Mucosa of stomach (tissue), 1 donor: Measurements from ENCODE around the gene MUC6.
"Not testable (repeated sequence)": the region's sequence is repeated elsewhere in the genome, so short reads cannot be mapped to it uniquely, and the experiment has no call there.

Source experiments
- H3K27me3 ChIP-seq: one replicate; pipeline ENCODE4 v1.7.0; 2013; ENCODE audit warnings: mild to moderate bottlenecking, low read length; ENCODE audit not compliant: control insufficient read depth, insufficient read depth
- H3K36me3 ChIP-seq: one replicate; pipeline ENCODE4 v1.7.0; 2013; ENCODE audit warnings: low read length; ENCODE audit not compliant: control insufficient read depth, insufficient read depth
- H3K4me1 ChIP-seq: one replicate; pipeline ENCODE4 v1.7.0; 2013; ENCODE audit warnings: mild to moderate bottlenecking, low read length; ENCODE audit not compliant: control insufficient read depth, insufficient read depth
- H3K4me3 ChIP-seq: one replicate; pipeline ENCODE4 v1.7.0; 2013; ENCODE audit warnings: low read length
- H3K9ac ChIP-seq: one replicate; pipeline ENCODE4 v1.7.0; 2013; ENCODE audit warnings: mild to moderate bottlenecking, low read length, moderate library complexity
- H3K9me3 ChIP-seq: one replicate; pipeline ENCODE4 v1.7.0; 2013; ENCODE audit warnings: mild to moderate bottlenecking, low read length, moderate library complexity; ENCODE audit not compliant: control insufficient read depth
- donor health status: Pancreatic carcinoma.

MUC6 gene

GRCh38 chr11:1020211-1020905, 16.2 kb downstream of the MUC6 start:
- no peak overlapping the region for H3K4me3 ChIP-seq
- no peaks in the 10 kb centered on the region for H3K9me3 ChIP-seq
- H3K36me3 ChIP-seq, result no peaks in the 10 kb centered on the region
- no peak overlapping the region for H3K9ac ChIP-seq
- no peaks in the 10 kb centered on the region for H3K27me3 ChIP-seq
- H3K4me1 ChIP-seq, result no peaks in the 10 kb centered on the region

DNA sequence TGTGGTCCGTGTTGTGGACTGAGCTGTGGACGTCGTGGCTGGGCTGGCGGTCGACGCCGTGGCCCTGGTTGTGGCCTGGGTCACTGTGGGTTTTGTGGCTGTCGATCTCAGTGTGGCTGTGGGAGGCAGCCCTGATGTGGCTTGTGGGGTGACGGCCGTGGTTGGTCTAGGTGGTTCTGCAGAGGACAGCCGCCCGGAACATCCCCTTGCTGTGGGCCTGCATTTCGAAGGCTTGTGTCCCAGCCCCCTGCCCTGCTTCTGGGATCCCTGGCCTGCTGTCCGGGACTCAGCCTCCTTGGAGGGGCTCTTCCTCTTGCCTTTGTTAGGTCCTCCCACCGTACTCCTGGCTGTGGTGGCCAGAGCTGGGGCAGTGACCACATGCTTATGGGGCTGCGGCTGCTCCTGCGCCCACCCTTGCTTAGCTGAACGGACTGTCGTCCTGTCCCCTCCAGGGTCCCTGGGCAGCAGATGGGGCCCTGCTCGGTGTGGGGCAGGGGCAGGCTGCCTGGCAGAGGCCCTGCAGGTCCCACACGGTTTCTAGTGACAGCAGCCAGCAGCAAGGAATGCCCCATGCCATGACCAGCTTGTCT, 17.1 kb downstream of the MUC6 start:
- no peaks in the 10 kb centered on the region for H3K36me3 ChIP-seq
- H3K4me3 ChIP-seq, result no peak overlapping the region
- no peaks in the 10 kb centered on the region for H3K27me3 ChIP-seq
- no peaks in the 10 kb centered on the region for H3K4me1 ChIP-seq
- H3K9ac ChIP-seq, result no peak overlapping the region
- no peaks in the 10 kb centered on the region for H3K9me3 ChIP-seq

DNA sequence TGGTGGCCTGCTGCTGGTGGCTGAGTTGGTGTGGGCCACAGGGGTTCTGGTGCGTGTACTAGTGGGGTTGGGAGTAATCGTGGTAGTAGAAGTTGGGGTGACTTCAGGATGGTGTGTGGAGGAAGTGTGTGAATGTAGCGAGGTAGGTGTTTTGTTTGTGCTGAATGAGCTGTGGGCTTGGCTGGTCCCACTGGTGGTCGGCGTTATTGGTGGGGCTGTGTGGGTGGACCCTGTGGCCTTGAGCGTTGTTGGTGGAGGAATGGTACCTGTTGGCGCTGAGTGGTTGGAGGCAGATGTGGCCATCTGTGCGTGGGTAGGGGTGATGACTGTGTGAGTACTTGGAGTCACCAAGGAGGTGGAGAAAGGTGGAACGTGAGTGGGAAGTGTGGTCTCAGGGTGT, 18.4 kb downstream of the MUC6 start:
- Histone ChIP-seq H3K36me3 (no peaks in the 10 kb centered on the region), H3K27me3 (no peaks in the 10 kb centered on the region), H3K4me1 (no peaks in the 10 kb centered on the region), H3K9ac (no peak overlapping the region), H3K9me3 (no peaks in the 10 kb centered on the region), H3K4me3 (no peak overlapping the region)

DNA sequence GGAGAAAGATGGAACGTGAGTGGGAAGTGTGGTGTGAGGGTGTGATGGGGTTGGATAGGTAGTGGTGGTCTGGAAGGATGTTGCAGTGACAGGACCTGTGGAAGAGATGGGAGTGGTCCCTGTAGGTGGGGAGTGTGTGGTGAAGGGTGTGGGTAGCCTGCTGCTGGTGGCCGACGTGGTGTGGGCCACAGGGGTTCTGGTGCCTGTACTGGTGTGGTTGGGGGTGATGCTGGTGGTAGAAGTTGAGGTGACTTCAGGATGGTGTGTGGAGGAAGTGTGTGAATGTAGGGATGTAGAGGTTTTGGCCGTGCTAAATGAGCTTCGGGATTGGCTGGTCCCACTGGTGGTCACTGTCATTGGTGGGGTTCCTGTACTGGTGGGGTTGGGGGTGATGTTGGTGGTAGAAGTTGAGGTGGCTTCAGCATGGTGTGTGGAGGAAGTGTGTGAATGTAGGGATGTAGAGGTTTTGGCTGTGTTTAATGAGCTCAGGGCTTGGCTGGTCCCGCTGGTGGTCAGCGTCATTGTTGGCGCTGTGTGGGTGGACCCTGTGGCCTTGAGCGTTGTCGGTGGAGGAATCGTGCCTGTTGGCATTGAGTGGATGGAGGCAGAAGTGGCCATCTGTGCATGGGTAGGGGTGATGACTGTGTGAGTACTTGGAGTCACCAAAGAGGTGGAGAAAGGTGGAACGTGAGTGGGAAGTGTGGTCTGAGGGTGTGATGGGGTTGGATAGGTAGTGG, 19.1 kb downstream of the MUC6 start:
- no peaks in the 10 kb centered on the region for H3K9me3 ChIP-seq
- no peaks in the 10 kb centered on the region for H3K36me3 ChIP-seq
- peaks cover 4% of the 10 kb centered on the region for H3K4me1 ChIP-seq
- no peaks in the 10 kb centered on the region for H3K27me3 ChIP-seq
- H3K4me3 ChIP-seq, result no peak overlapping the region
- H3K9ac ChIP-seq, result no peak overlapping the region

DNA sequence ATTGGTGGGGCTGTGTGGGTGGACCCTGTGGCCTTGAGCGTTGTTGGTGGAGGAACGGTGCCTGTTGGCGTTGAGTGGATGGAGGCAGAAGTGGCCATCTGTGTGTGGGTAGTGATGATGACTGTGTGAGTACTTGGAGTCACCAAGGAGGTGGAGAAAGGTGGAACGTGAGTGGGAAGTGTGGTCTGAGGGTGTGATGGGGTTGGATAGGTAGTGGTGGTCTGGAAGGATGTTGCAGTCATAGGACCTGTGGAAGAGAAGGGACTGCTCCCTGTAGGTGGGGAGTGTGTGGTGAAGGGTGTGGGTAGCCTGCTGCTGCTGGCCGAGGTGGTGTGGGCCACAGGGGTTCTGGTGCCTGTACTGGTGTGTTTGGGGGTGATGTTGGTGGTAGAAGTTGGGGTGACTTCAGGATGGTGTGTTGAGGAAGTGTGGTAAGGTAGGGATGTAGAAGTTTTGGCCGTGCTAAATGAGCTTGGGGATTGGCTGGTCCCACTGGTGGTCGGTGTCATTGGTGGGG, 19.9 kb downstream of the MUC6 start:
- not testable (repeated sequence) for H3K36me3 ChIP-seq, H3K9ac ChIP-seq, H3K4me1 ChIP-seq, H3K27me3 ChIP-seq, H3K9me3 ChIP-seq, H3K4me3 ChIP-seq

GRCh38 chr11:1015826-1016545, 20.5 kb downstream of the MUC6 start:
- Histone ChIP-seq H3K4me1 (peaks cover 7% of the 10 kb centered on the region), H3K27me3 (no peaks in the 10 kb centered on the region), H3K9ac (no peak overlapping the region), H3K4me3 (no peak overlapping the region), H3K9me3 (no peaks in the 10 kb centered on the region), H3K36me3 (peaks cover 10% of the 10 kb centered on the region)

- H3K9ac ChIP-seq, result no peak overlapping the region
- H3K27me3 ChIP-seq, result no peaks in the 10 kb centered on the region
- H3K4me3 ChIP-seq, result no peak overlapping the region
- H3K36me3 ChIP-seq, result peaks cover 19% of the 10 kb centered on the region
- H3K9me3 ChIP-seq, result no peaks in the 10 kb centered on the region
- H3K4me1 ChIP-seq, result peaks cover 7% of the 10 kb centered on the region
Observed at GRCh38 chr11:1015064-1015463, 21.5 kb downstream of the MUC6 start.

DNA sequence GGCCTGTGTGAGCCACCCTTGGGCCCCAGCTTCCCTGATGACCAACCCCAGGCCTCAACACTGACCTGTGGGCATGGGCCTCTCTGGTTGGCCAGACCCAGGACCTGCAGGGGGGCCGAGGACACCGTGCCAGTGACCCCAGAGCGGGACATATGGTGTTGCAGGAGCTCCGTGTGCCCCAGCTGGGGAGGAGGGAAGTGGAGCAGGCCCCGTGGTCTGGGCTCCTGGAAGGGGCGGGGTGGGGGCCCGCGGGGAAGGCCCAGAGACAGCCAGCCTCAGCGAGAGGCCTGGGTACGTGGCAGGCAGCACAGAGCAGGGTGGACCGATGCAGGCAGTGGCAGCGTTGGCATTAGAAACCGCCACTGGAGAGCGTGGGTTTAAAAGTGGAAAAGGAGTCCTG, 22.2 kb downstream of the MUC6 start:
- Histone ChIP-seq H3K4me3 (no peak overlapping the region), H3K9me3 (no peaks in the 10 kb centered on the region), H3K9ac (no peak overlapping the region), H3K36me3 (peaks cover 23% of the 10 kb centered on the region), H3K27me3 (no peaks in the 10 kb centered on the region), H3K4me1 (peaks cover 7% of the 10 kb centered on the region)

GRCh38 chr11:1013631-1013935, 22.9 kb downstream of the MUC6 start:
- H3K27me3 ChIP-seq, result no peaks in the 10 kb centered on the region
- H3K4me1 ChIP-seq, result peaks cover 7% of the 10 kb centered on the region
- peaks cover 23% of the 10 kb centered on the region for H3K36me3 ChIP-seq
- no peak overlapping the region for H3K4me3 ChIP-seq
- H3K9ac ChIP-seq, result no peak overlapping the region
- no peaks in the 10 kb centered on the region for H3K9me3 ChIP-seq

GRCh38 chr11:1012740-1013630, 23.5 kb downstream of the MUC6 start:
- Histone ChIP-seq H3K36me3 (peaks cover 23% of the 10 kb centered on the region), H3K27me3 (no peaks in the 10 kb centered on the region), H3K4me3 (no peak overlapping the region), H3K4me1 (peaks cover 7% of the 10 kb centered on the region), H3K9ac (no peak overlapping the region), H3K9me3 (no peaks in the 10 kb centered on the region)

DNA sequence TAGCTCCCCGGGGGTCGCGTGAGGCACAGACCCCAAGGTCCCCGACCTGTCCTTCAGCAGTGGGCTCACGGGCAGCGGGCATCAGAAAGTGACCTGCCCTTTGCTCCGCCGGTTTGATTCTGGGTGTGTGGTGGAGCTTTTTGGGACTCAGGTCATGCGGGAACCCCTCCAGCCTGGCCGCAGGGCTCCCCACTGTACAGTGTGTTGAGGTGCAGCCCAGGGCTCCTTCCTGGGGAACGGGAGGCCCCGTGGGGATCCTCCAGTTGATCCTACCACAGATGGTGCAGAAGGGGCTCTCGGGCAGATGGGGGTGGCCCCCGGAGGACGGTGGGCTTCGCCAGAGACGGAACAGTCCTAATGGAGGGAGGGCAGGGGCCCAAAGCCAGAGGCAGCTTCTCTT, 24.2 kb downstream of the MUC6 start:
- peaks cover 23% of the 10 kb centered on the region for H3K36me3 ChIP-seq
- no peak overlapping the region for H3K9ac ChIP-seq
- no peak overlapping the region for H3K4me3 ChIP-seq
- H3K4me1 ChIP-seq, result peaks cover 7% of the 10 kb centered on the region
- H3K9me3 ChIP-seq, result no peaks in the 10 kb centered on the region
- no peaks in the 10 kb centered on the region for H3K27me3 ChIP-seq
